ENCODE results near the gene ADAD1. TPM values are rescaled to one million over a fixed set of nuclear protein-coding genes. Genes with fewer than 3 reads are reported as not detected.
"Not testable (repeated sequence)": the region's sequence is repeated elsewhere in the genome, so short reads cannot be mapped to it uniquely, and the experiment has no call there.

ADAD1 gene
- total and polyA plus RNA-seq, 10 donors: not detected

DNA sequence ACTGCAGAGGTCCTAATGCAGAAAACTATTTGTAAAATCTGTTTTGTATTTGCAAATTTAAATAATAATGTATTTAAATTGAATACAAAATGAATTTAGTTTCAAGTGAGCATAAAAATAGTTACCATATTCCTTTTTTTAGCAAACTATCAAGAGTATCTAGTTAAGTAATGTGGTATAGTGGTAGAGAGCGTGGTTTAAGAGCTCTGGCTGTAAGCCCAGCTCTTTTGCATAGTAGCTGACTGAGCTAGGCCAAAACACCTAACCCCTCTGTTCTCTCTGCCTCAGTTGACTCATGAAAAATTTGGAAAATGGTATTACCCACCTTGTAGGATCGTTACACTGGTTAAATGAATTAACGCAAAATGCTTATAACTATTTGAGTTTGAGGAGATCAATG is 18.1 kb upstream of the ADAD1 start:
- Histone ChIP-seq H3K27ac (no peak overlapping the region), H3K36me3 (peaks cover 3 to 93% (median 59%) of the 10 kb centered on the region in 6 donors), H3K4me1 (no peaks in the 10 kb centered on the region), H3K27me3 (replicated peaks in 1 of 7) (no peaks in the 10 kb centered on the region), H3K4me3 (no peak overlapping the region), H3K9me3 (peaks cover 0 to 14% (median 12%) of the 10 kb centered on the region in 8 donors)
- TF ChIP-seq POLR2AphosphoS5 (IDR thresholded peaks at IDR 0.05) (no peak), POLR2A (IDR thresholded peaks at IDR 0.05) (no peak)
- TF ChIP-seq, protein P1, sequence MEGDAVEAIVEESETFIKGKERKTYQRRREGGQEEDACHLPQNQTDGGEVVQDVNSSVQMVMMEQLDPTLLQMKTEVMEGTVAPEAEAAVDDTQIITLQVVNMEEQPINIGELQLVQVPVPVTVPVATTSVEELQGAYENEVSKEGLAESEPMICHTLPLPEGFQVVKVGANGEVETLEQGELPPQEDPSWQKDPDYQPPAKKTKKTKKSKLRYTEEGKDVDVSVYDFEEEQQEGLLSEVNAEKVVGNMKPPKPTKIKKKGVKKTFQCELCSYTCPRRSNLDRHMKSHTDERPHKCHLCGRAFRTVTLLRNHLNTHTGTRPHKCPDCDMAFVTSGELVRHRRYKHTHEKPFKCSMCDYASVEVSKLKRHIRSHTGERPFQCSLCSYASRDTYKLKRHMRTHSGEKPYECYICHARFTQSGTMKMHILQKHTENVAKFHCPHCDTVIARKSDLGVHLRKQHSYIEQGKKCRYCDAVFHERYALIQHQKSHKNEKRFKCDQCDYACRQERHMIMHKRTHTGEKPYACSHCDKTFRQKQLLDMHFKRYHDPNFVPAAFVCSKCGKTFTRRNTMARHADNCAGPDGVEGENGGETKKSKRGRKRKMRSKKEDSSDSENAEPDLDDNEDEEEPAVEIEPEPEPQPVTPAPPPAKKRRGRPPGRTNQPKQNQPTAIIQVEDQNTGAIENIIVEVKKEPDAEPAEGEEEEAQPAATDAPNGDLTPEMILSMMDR (IDR thresholded peaks at IDR 0.05 in 8 of 11, conservative IDR thresholded peaks at IDR 0.05 in 3 of 11): no peak
- WGBS, 5 donors: 93 to 99% (median 94%) methylated on average over 3 of the region's 3 CpGs
- intact Hi-C loops (cut with DNase I; ENCODE audit: low total_unique reads): no loop called here
- DNase-seq: no peak

DNA sequence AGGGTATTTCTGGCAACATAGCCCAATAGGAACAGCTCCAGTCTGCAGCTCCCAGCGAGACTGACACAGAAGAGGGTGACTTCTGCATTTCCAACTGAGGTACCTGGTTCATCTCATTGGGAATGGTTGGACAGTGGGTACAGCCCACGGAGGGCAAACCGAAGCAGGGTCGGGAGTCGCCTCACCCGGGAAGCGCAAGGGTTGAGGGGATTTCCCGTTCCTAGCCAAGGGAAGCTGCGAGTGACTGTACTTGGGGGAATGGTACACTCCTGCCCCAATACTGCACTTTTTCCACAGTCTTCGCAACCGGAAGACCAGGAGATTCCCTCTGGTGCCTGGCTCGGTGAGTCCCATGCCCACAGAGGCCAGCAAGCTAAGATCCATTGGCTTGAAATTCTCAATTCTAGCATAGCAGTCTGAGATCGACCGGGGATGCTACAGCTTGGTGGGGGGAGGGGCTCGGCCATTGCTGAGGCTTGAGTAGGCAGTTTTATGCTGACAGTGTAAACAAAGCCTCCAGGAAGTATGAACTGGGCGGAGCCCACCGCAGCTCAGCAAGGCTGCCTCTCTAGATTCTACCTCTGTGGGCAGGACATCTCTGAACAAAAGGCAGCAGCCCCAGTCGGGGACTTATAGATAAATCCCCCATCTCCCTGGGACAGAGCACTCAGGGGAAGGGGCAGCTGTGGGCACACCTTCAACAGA is 14.0 kb upstream of the ADAD1 start:
- DNase-seq: no peak
- WGBS, 5 donors: 85 to 93% (median 89%) methylated on average over 14 to 18 of the region's 18 CpGs

DNA sequence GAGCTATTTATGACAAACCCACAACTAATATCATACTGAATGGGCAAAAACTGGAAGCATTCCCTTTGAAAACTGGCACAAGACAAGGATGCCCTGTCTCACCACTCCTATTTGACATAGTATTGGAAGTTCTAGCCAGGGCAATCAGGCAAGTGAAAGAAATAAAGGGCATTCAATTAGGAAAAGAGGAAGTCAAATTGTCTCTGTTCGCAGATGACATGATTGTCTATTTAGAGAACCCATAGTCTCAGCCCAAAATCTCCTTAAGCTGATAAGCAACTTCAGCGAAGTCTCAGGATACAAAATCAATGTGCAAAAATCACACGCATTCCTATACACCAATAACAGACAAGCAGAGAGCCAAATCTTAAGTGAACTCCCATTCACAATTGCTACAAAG is 10.0 kb upstream of the ADAD1 start:
- H3K4me1 ChIP-seq; intact Hi-C loops (cut with DNase I; ENCODE audit: low total_unique reads); H3K27me3 ChIP-seq (replicated peaks in 1 of 7); H3K27ac ChIP-seq; DNase-seq; H3K4me3 ChIP-seq: not testable (repeated sequence)
- Histone ChIP-seq H3K9me3 (peaks cover 0 to 59% (median 49%) of the 10 kb centered on the region in 8 donors), H3K36me3 (peaks cover 0 to 13% (median under 1%) of the 10 kb centered on the region in 6 donors)
- WGBS, 5 donors: 72 to 95% (median 84%) methylated on average over 3 of the region's 3 CpGs

More for the DNA sequence above, 14.0 kb upstream of the ADAD1 start:
- TF ChIP-seq, protein P1 (IDR thresholded peaks at IDR 0.05 in 8 of 11, conservative IDR thresholded peaks at IDR 0.05 in 3 of 11): no peak
- TF ChIP-seq POLR2A (IDR thresholded peaks at IDR 0.05) (no peak), POLR2AphosphoS5 (IDR thresholded peaks at IDR 0.05) (peak in 2 of 3 donors; percentile 10 to 14)
- Histone ChIP-seq H3K27ac (no peak overlapping the region), H3K27me3 (replicated peaks in 1 of 7) (no peaks in the 10 kb centered on the region), H3K4me1 (no peaks in the 10 kb centered on the region), H3K36me3 (peaks cover 0 to 52% (median 34%) of the 10 kb centered on the region in 6 donors), H3K4me3 (no peak overlapping the region), H3K9me3 (peaks cover 0 to 53% (median 49%) of the 10 kb centered on the region in 8 donors)
- intact Hi-C loops (cut with DNase I; ENCODE audit: low total_unique reads): no loop called here

DNA sequence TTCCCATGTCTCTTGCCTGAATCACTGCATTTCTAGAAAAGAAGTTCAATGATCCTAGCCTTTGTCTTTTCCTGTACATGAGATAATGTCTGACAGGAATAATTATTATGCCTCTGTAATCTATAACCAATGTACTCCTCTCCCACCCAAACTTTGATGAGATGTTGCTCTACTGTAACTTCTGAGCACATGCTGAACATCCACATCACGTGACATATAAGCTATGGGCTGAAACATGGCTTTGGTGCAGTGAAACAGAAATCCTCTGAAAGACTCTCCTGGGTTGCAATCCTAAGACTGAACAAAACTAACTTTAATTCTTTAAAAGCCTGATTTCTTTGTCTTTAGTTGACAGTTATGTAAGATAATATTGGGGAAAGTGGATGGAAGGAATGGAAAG is 1.5 kb upstream of the ADAD1 start:
- intact Hi-C loops (cut with DNase I; ENCODE audit: low total_unique reads): no loop called here
- Histone ChIP-seq H3K36me3 (no peaks in the 10 kb centered on the region), H3K4me1 (no peaks in the 10 kb centered on the region), H3K9me3 (peaks cover 0 to 14% (median 2%) of the 10 kb centered on the region in 8 donors), H3K27ac (no peak overlapping the region), H3K4me3 (no peak overlapping the region), H3K27me3 (replicated peaks in 1 of 7) (no peaks in the 10 kb centered on the region)
- no peak for DNase-seq
- WGBS, 5 donors: 74 to 94% (median 85%) methylated on average over 1 of the region's 1 CpG
- no peak for TF ChIP-seq POLR2AphosphoS5 (IDR thresholded peaks at IDR 0.05)
- TF ChIP-seq, protein P1 (IDR thresholded peaks at IDR 0.05 in 8 of 11, conservative IDR thresholded peaks at IDR 0.05 in 3 of 11): no peak
- TF ChIP-seq POLR2A (IDR thresholded peaks at IDR 0.05): no peak

All from spleen (tissue), 11 donors.